T-helper 17 cell (primary cell): ENCODE data around the gene ZNF341. TPM values are rescaled to one million over a fixed set of nuclear protein-coding genes. Genes with fewer than 3 reads are reported as not detected.

Experiments
- ATAC-seq: fragments of 150-1000 bp; cut with Tn5 transposase; 2 replicates; pipeline ENCODE4 v1.10.0; 2021; ENCODE audit warnings: mild to moderate bottlenecking, moderate library complexity
- DNase-seq, 3 donors: peaks; one replicate each; pipeline versions ENCODE4 v3.0.0 to v3.0.0-alpha.2; 2020 to 2021
- H3K9me3 ChIP-seq: one replicate; pipeline ENCODE4 v1.7.0; 2013; ENCODE audit warnings: low read length, mild to moderate bottlenecking; ENCODE audit not compliant: control insufficient read depth, poor library complexity, severe bottlenecking
- H3K27ac Mint-ChIP-seq: one replicate; pipeline ENCODE4 v1.8.0; 2022; ENCODE audit warnings: mild to moderate bottlenecking, moderate library complexity, mixed read lengths
- H3K27me3 Mint-ChIP-seq: one replicate; pipeline ENCODE4 v1.8.0; 2022; ENCODE audit warnings: mixed read lengths
- H3K36me3 Mint-ChIP-seq: one replicate; pipeline ENCODE4 v1.8.0; 2022; ENCODE audit warnings: low read depth, mixed read lengths
- H3K4me1 Mint-ChIP-seq: one replicate; pipeline ENCODE4 v1.8.0; 2022; ENCODE audit warnings: mild to moderate bottlenecking, mixed read lengths
- H3K4me3 Mint-ChIP-seq: one replicate; pipeline ENCODE4 v1.8.0; 2022; ENCODE audit warnings: mild to moderate bottlenecking, moderate library complexity, mixed read lengths
- total RNA-seq, 4 donors: library from RNA in 2 of 4; stranded (reverse) in 2 of 4; gene quantifications; one replicate each; pipeline ENCODE4 v1.2.3 and lab custom pipeline; 2022 to 2026

ZNF341 gene
- total RNA-seq, 2 donors from 2014 or later, result 4.0 to 4.2 TPM

- Mint-ChIP-seq H3K4me3 (no peak overlapping the region), H3K36me3 (no peaks in the 10 kb centered on the region), H3K4me1 (peaks cover 53% of the 10 kb centered on the region), H3K27me3 (no peaks in the 10 kb centered on the region), H3K27ac (peak overlapping the region; percentile 75)
- no peaks in the 10 kb centered on the region for H3K9me3 ChIP-seq
- ATAC-seq (no peak), DNase-seq (no peak)
Measured at GRCh38 chr20:33825340-33826269, 93.8 kb downstream of the ZNF341 start.

- Mint-ChIP-seq H3K27me3 (no peaks in the 10 kb centered on the region), H3K27ac (peak overlapping the region; percentile 75), H3K4me1 (peaks cover 52% of the 10 kb centered on the region), H3K4me3 (no peak overlapping the region), H3K36me3 (no peaks in the 10 kb centered on the region)
- no peak for ATAC-seq
- no peak for DNase-seq
- H3K9me3 ChIP-seq, result no peaks in the 10 kb centered on the region
Measured at GRCh38 chr20:33826270-33826897, 94.6 kb downstream of the ZNF341 start.

- peaks cover 56% of the 10 kb centered on the region for H3K4me1 Mint-ChIP-seq
- no peak overlapping the region for H3K4me3 Mint-ChIP-seq
- no peaks in the 10 kb centered on the region for H3K9me3 ChIP-seq
- ATAC-seq (no peak), DNase-seq (no peak)
- H3K36me3 Mint-ChIP-seq, result no peaks in the 10 kb centered on the region
- no peaks in the 10 kb centered on the region for H3K27me3 Mint-ChIP-seq
- no peak overlapping the region for H3K27ac Mint-ChIP-seq
Measured at GRCh38 chr20:33827109-33827508, 95.3 kb downstream of the ZNF341 start.

- no peak for DNase-seq
- peaks cover 58% of the 10 kb centered on the region for H3K4me1 Mint-ChIP-seq
- no peak for ATAC-seq
- H3K36me3 Mint-ChIP-seq, result no peaks in the 10 kb centered on the region
- H3K9me3 ChIP-seq, result no peaks in the 10 kb centered on the region
- peak overlapping the region; percentile 14 for H3K27ac Mint-ChIP-seq
- H3K4me3 Mint-ChIP-seq, result no peak overlapping the region
- no peaks in the 10 kb centered on the region for H3K27me3 Mint-ChIP-seq
Measured at GRCh38 chr20:33827634-33828325, 96.0 kb downstream of the ZNF341 start.

- no peak for DNase-seq
- Mint-ChIP-seq H3K27me3 (no peaks in the 10 kb centered on the region), H3K4me1 (peaks cover 64% of the 10 kb centered on the region), H3K4me3 (no peak overlapping the region), H3K36me3 (peaks cover under 1% of the 10 kb centered on the region), H3K27ac (peak overlapping the region; percentile 14)
- no peaks in the 10 kb centered on the region for H3K9me3 ChIP-seq
- no peak for ATAC-seq
Measured at GRCh38 chr20:33828326-33828844, 96.6 kb downstream of the ZNF341 start.

GRCh38 chr20:33828967-33829560 is 97.3 kb downstream of the ZNF341 start:
- Mint-ChIP-seq H3K27ac (peak overlapping the region; percentile 63), H3K36me3 (peaks cover 5% of the 10 kb centered on the region), H3K4me3 (peak overlapping the region; percentile 28), H3K27me3 (no peaks in the 10 kb centered on the region), H3K4me1 (peaks cover 66% of the 10 kb centered on the region)
- ATAC-seq, result no peak
- no peaks in the 10 kb centered on the region for H3K9me3 ChIP-seq
- DNase-seq, result no peak

GRCh38 chr20:33829636-33830035 is 97.8 kb downstream of the ZNF341 start:
- H3K4me3 Mint-ChIP-seq, result peak overlapping the region; percentile 28
- peak overlapping the region; percentile 63 for H3K27ac Mint-ChIP-seq
- H3K27me3 Mint-ChIP-seq, result no peaks in the 10 kb centered on the region
- peaks cover 5% of the 10 kb centered on the region for H3K36me3 Mint-ChIP-seq
- H3K4me1 Mint-ChIP-seq, result peaks cover 62% of the 10 kb centered on the region
- H3K9me3 ChIP-seq, result no peaks in the 10 kb centered on the region
- no peak for ATAC-seq
- no peak for DNase-seq

GRCh38 chr20:33830371-33830770 is 98.6 kb downstream of the ZNF341 start:
- no peaks in the 10 kb centered on the region for H3K9me3 ChIP-seq
- peaks cover 58% of the 10 kb centered on the region for H3K4me1 Mint-ChIP-seq
- no peak for DNase-seq
- no peak overlapping the region for H3K4me3 Mint-ChIP-seq
- ATAC-seq, result no peak
- no peaks in the 10 kb centered on the region for H3K27me3 Mint-ChIP-seq
- peaks cover 5% of the 10 kb centered on the region for H3K36me3 Mint-ChIP-seq
- H3K27ac Mint-ChIP-seq, result peak overlapping the region; percentile 63

- ATAC-seq, result no peak
- H3K9me3 ChIP-seq, result no peaks in the 10 kb centered on the region
- no peak for DNase-seq
- H3K27ac Mint-ChIP-seq, result no peak overlapping the region
- H3K4me1 Mint-ChIP-seq, result peaks cover 58% of the 10 kb centered on the region
- no peaks in the 10 kb centered on the region for H3K27me3 Mint-ChIP-seq
- H3K36me3 Mint-ChIP-seq, result peaks cover 5% of the 10 kb centered on the region
- no peak overlapping the region for H3K4me3 Mint-ChIP-seq
Measured at GRCh38 chr20:33832103-33832804, 100.5 kb downstream of the ZNF341 start.

- no peak for ATAC-seq
- no peaks in the 10 kb centered on the region for H3K9me3 ChIP-seq
- Mint-ChIP-seq H3K27me3 (no peaks in the 10 kb centered on the region), H3K4me1 (peaks cover 56% of the 10 kb centered on the region), H3K36me3 (peaks cover 5% of the 10 kb centered on the region), H3K4me3 (no peak overlapping the region), H3K27ac (peak overlapping the region; percentile 1)
- DNase-seq, result no peak
Measured at GRCh38 chr20:33833333-33833732, 101.5 kb downstream of the ZNF341 start.

- DNase-seq (no peak), ATAC-seq (no peak)
- Mint-ChIP-seq H3K4me3 (no peak overlapping the region), H3K4me1 (peaks cover 56% of the 10 kb centered on the region), H3K27ac (peak overlapping the region; percentile 51), H3K27me3 (no peaks in the 10 kb centered on the region), H3K36me3 (peaks cover 5% of the 10 kb centered on the region)
- no peaks in the 10 kb centered on the region for H3K9me3 ChIP-seq
Measured at GRCh38 chr20:33835615-33836172, 103.9 kb downstream of the ZNF341 start.

- Mint-ChIP-seq H3K27me3 (no peaks in the 10 kb centered on the region), H3K36me3 (peaks cover 5% of the 10 kb centered on the region), H3K4me1 (peaks cover 60% of the 10 kb centered on the region), H3K27ac (peak overlapping the region; percentile 90), H3K4me3 (no peak overlapping the region)
- no peaks in the 10 kb centered on the region for H3K9me3 ChIP-seq
- DNase-seq (no peak), ATAC-seq (no peak)
Measured at GRCh38 chr20:33836277-33836676, 104.5 kb downstream of the ZNF341 start.
